ENCODE results near the gene MAML3. TPM values are rescaled to one million over a fixed set of nuclear protein-coding genes. Genes with fewer than 3 reads are reported as not detected.

Gene MAML3
- total RNA-seq, 4 donors from 2014 or later: 2.4 to 50.5 (median 17.8) TPM

- peak overlapping the region in 1 of 2 donors; percentile 81 for H3K27ac ChIP-seq
- peaks cover 0 to 19% of the 10 kb centered on the region in 2 donors for H3K4me1 ChIP-seq
- H3K36me3 ChIP-seq: no peaks in the 10 kb centered on the region
- no peaks in the 10 kb centered on the region for H3K9me3 ChIP-seq
- DNase-seq: no peak
- H3K27me3 ChIP-seq: no peaks in the 10 kb centered on the region
- intact Hi-C loops (cut with DNase I; ENCODE audit: low total_unique reads): no loop called here
- H3K4me3 ChIP-seq: no peak overlapping the region
- no peak for TF ChIP-seq POLR2A (IDR thresholded peaks at IDR 0.05)
- TF ChIP-seq, protein P1, sequence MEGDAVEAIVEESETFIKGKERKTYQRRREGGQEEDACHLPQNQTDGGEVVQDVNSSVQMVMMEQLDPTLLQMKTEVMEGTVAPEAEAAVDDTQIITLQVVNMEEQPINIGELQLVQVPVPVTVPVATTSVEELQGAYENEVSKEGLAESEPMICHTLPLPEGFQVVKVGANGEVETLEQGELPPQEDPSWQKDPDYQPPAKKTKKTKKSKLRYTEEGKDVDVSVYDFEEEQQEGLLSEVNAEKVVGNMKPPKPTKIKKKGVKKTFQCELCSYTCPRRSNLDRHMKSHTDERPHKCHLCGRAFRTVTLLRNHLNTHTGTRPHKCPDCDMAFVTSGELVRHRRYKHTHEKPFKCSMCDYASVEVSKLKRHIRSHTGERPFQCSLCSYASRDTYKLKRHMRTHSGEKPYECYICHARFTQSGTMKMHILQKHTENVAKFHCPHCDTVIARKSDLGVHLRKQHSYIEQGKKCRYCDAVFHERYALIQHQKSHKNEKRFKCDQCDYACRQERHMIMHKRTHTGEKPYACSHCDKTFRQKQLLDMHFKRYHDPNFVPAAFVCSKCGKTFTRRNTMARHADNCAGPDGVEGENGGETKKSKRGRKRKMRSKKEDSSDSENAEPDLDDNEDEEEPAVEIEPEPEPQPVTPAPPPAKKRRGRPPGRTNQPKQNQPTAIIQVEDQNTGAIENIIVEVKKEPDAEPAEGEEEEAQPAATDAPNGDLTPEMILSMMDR (IDR thresholded peaks at IDR 0.05): no peak
Observed at GRCh38 chr4:139977838-139978609, 176.0 kb downstream of the MAML3 start.

GRCh38 chr4:139975830-139976272 lies 178.1 kb downstream of the MAML3 start:
- Histone ChIP-seq H3K4me3 (no peak overlapping the region), H3K4me1 (peaks cover 0 to 22% of the 10 kb centered on the region in 2 donors), H3K27ac (peak overlapping the region; percentile 81 to 87), H3K9me3 (no peaks in the 10 kb centered on the region), H3K27me3 (no peaks in the 10 kb centered on the region), H3K36me3 (no peaks in the 10 kb centered on the region)
- peak in 1 of 2 donors; percentile 62 for DNase-seq
- intact Hi-C loops (cut with DNase I; ENCODE audit: low total_unique reads): no loop called here
- TF ChIP-seq POLR2A (IDR thresholded peaks at IDR 0.05): no peak
- TF ChIP-seq, protein P1 (IDR thresholded peaks at IDR 0.05): no peak

GRCh38 chr4:139973616-139974015 lies 180.4 kb downstream of the MAML3 start:
- intact Hi-C loops (cut with DNase I; ENCODE audit: low total_unique reads): no loop called here
- Histone ChIP-seq H3K4me3 (no peak overlapping the region), H3K27ac (peak overlapping the region; percentile 53 to 56), H3K27me3 (no peaks in the 10 kb centered on the region), H3K4me1 (peaks cover 0 to 22% of the 10 kb centered on the region in 2 donors), H3K9me3 (no peaks in the 10 kb centered on the region), H3K36me3 (no peaks in the 10 kb centered on the region)
- TF ChIP-seq, protein P1 (IDR thresholded peaks at IDR 0.05): no peak
- TF ChIP-seq POLR2A (IDR thresholded peaks at IDR 0.05): no peak
- DNase-seq: no peak

GRCh38 chr4:139973015-139973414 lies 181.0 kb downstream of the MAML3 start:
- intact Hi-C loops (cut with DNase I; ENCODE audit: low total_unique reads): no loop called here
- TF ChIP-seq, protein P1 (IDR thresholded peaks at IDR 0.05): no peak
- TF ChIP-seq POLR2A (IDR thresholded peaks at IDR 0.05): no peak

DNA sequence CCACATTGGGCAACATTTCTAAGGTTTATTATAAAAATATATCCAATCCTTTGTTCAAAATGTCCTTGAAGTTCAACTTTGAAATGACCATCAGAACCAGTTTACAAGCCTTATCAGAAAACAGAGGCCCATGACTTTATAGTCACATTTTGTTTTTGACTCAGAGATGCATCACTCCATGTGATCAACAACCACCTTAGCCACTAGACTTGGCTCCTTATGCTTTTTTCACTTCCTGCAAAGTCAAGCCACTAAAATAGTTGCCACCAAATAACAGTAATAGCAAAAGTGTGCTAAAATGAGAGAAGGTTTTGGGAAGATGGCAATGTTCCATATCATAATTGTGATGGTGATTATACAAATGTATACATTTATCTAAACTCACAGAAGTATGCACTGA lies 181.7 kb downstream of the MAML3 start:
- Histone ChIP-seq H3K4me1 (peaks cover 0 to 22% of the 10 kb centered on the region in 2 donors), H3K4me3 (no peak overlapping the region), H3K36me3 (no peaks in the 10 kb centered on the region), H3K27ac (no peak overlapping the region), H3K27me3 (no peaks in the 10 kb centered on the region), H3K9me3 (no peaks in the 10 kb centered on the region)
- TF ChIP-seq, protein P1 (IDR thresholded peaks at IDR 0.05): no peak
- no peak for TF ChIP-seq POLR2A (IDR thresholded peaks at IDR 0.05)
- no peak for DNase-seq
- intact Hi-C loops (cut with DNase I; ENCODE audit: low total_unique reads): no loop called here

More at GRCh38 chr4:139973015-139973414, 181.0 kb downstream of the MAML3 start:
- H3K36me3 ChIP-seq: no peaks in the 10 kb centered on the region
- peak overlapping the region; percentile 53 to 56 for H3K27ac ChIP-seq
- H3K27me3 ChIP-seq: no peaks in the 10 kb centered on the region
- DNase-seq: no peak
- no peak overlapping the region for H3K4me3 ChIP-seq
- H3K4me1 ChIP-seq: peaks cover 0 to 22% of the 10 kb centered on the region in 2 donors
- no peaks in the 10 kb centered on the region for H3K9me3 ChIP-seq

Measured in uterus (tissue), 4 donors.